SH-SY5Y (cell line): ENCODE results near the gene PTCD2.

Source experiments
- GATA2 ChIP-seq: IDR thresholded peaks from 2 replicates; pipeline ENCODE4 v1.6.1; 2011; ENCODE audit warnings: mild to moderate bottlenecking, low read depth, low read length
- GATA3 ChIP-seq: IDR thresholded peaks from 2 replicates; pipeline ENCODE4 v1.6.1; 2011; ENCODE audit warnings: low read depth, mild to moderate bottlenecking, low read length, moderate library complexity

- TF ChIP-seq GATA2 (no peak), GATA3 (no peak)
Measured at GRCh38 chr5:72388646-72389045, 68.5 kb downstream of the PTCD2 start.
